ENCODE measurements around the gene MITD1. TPM values are rescaled to one million over a fixed set of nuclear protein-coding genes. Genes with fewer than 3 reads are reported as not detected.

MITD1 gene
- total RNA-seq, 1 experiment from 2014 or later: 29.7 TPM

Other genes with a start within 250 kb of the MITD1 start
- not detected in 2 replicates for gene CRACDL, start 244.8 kb downstream of the MITD1 start, total RNA-seq (2014; rRNA removed; shearing (Covaris generic); ENCODE audit: low replicate concordance)
- gene C2orf15, start 39.4 kb downstream of the MITD1 start, total RNA-seq (2014; rRNA removed; shearing (Covaris generic); ENCODE audit: low replicate concordance): not detected in 2 replicates
- not detected in 2 replicates for gene TSGA10, start 26.1 kb downstream of the MITD1 start, total RNA-seq (2014; rRNA removed; shearing (Covaris generic); ENCODE audit: low replicate concordance)
- 3.3 and 4.2 TPM in 2 replicates for gene LIPT1, start 26.1 kb downstream of the MITD1 start, total RNA-seq (2014; rRNA removed; shearing (Covaris generic); ENCODE audit: low replicate concordance)
- 50.3 and 59.7 TPM in 2 replicates for gene MRPL30, start 126 bp upstream of the MITD1 start, total RNA-seq (2014; rRNA removed; shearing (Covaris generic); ENCODE audit: low replicate concordance)
- not detected in 2 replicates for gene LYG2, start 74.6 kb upstream of the MITD1 start, total RNA-seq (2014; rRNA removed; shearing (Covaris generic); ENCODE audit: low replicate concordance)
- not detected in 2 replicates for gene LYG1, start 120.1 kb upstream of the MITD1 start, total RNA-seq (2014; rRNA removed; shearing (Covaris generic); ENCODE audit: low replicate concordance)
- gene TXNDC9, start 155.3 kb upstream of the MITD1 start, total RNA-seq (2014; rRNA removed; shearing (Covaris generic); ENCODE audit: low replicate concordance): 92.3 and 129 TPM in 2 replicates
- 3.6 and 4.7 TPM in 2 replicates for gene EIF5B, start 156.3 kb upstream of the MITD1 start, total RNA-seq (2014; rRNA removed; shearing (Covaris generic); ENCODE audit: low replicate concordance)